Measurements from ENCODE around the gene RPL36AL. TPM values are rescaled to one million over a fixed set of nuclear protein-coding genes. Genes with fewer than 3 reads are reported as not detected.

The RPL36AL gene
- polyA plus RNA-seq, 1 of the 3 experiments (the other 2 are of a cell fraction): 337 TPM

- TF ChIP-seq TCF12 (IDR thresholded peaks at IDR 0.05) (no peak), TAF1 (IDR thresholded peaks at IDR 0.05; ENCODE audit: borderline replicate concordance, low read depth, low read length) (peak; percentile 50), RFX5 (IDR thresholded peaks at IDR 0.05; ENCODE audit: low read length) (no peak), POLR2AphosphoS5 (IDR thresholded peaks at IDR 0.05; ENCODE audit: low read depth, low read length) (no peak; the same call in 1 of the 2 replicates), USF2 (IDR thresholded peaks at IDR 0.05; ENCODE audit: borderline replicate concordance, low read depth, low read length) (no peak), RXRA (IDR thresholded peaks at IDR 0.05; ENCODE audit: borderline replicate concordance, low read depth) (no peak), JUND (IDR thresholded peaks at IDR 0.05) (no peak), REST (IDR thresholded peaks at IDR 0.05; ENCODE audit: low read depth, low read length) (peak; percentile 21; the same call in 1 of the 2 replicates)
These were observed 13.5 kb upstream of the RPL36AL start (continued) for GRCh38 chr14:49633640-49634546.

GRCh38 chr14:49623941-49624839, 3.8 kb upstream of the RPL36AL start:
- Histone ChIP-seq H3K27me3 (ENCODE audit: insufficient read depth) (no peaks in the 10 kb centered on the region), H2AFZ (ENCODE audit: low read depth) (no peak overlapping the region), H4K20me1 (ENCODE audit: insufficient read depth) (peaks cover 30% of the 10 kb centered on the region), H3K9me3 (no peaks in the 10 kb centered on the region), H3K4me2 (peak overlapping the region; percentile 87), H3K27ac (ENCODE audit: low read depth in 2 of 2, low read length in 1 of 2) (peak overlapping the region in 1 of 2 experiments; percentile 12; a peak in 2 of 4 replicates), H3K4me1 (ENCODE audit: control insufficient read depth in 1 of 2, insufficient read depth in 2 of 2, low read depth in 1 of 2, low read length in 1 of 2) (peaks cover 13 to 21% of the 10 kb centered on the region in 2 experiments; a peak in 3 of 4 replicates), H3K4me3 (ENCODE audit: low read depth in 2 of 2, low read length in 1 of 2) (peak overlapping the region in 1 of 2 experiments; percentile 96; a peak in 1 of 4 replicates), H3K9me2 (no peaks in the 10 kb centered on the region), H3K9ac (peak overlapping the region; percentile 12; the same call in 1 of the 2 replicates), H3K36me3 (replicated peaks in 1 of 2; ENCODE audit: control insufficient read depth in 1 of 2, insufficient read depth in 2 of 2, low read length in 1 of 2) (peaks cover 22 to 29% of the 10 kb centered on the region in 2 experiments), H3K79me2 (ENCODE audit: insufficient read depth) (peaks cover 89% of the 10 kb centered on the region), H3F3A (replicated peaks; ENCODE audit: insufficient read depth) (peaks cover 21% of the 10 kb centered on the region)
- TF ChIP-seq GATA2 (CRISPR knock-in tag; IDR thresholded peaks at IDR 0.05) (no peak), RFX5 (IDR thresholded peaks at IDR 0.05; ENCODE audit: low read length) (no peak), POLR2AphosphoS5 (IDR thresholded peaks at IDR 0.05; ENCODE audit: low read depth, low read length) (peak; percentile 19; the same call in 1 of the 2 replicates), RCOR1 (IDR thresholded peaks at IDR 0.05; ENCODE audit: low read length) (no peak)
- POLR2A ChIA-PET: no interaction called here
- 80% methylated on average over 6 of the region's 6 CpGs for WGBS (ENCODE audit: low lambda C conversion rate)
- no peak for DNase-seq
- CTCF ChIA-PET: interaction anchor here (0.8 to 6.1 kb wide), 4 partner anchors 8 to 229 kb away, joined by 5 to 39 read pairs (median 7); partner anchors contain the start of genes DNAAF2 and NEMF
